ENCODE results near the gene SEC22C.

The SEC22C gene

DNA sequence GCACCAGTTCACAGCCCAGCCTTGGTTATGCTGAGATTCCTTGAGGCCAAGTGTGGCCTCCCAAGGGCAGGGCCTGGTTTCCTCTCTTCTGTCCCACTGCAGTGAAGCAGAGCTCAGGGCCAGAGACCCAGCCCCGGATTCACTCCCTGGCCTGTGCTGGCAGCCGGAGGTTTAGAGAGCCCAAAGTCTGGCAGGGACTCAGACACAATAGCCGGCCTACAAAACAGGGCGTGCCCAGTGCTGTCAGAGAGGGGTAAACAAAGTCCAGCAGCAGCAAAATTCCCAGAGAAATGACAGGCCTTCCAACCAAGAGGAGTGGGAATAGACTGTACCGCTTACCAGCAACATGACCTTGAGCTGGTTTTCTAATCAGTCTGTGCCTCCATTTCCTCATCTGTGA, 65.3 kb downstream of the SEC22C start:
- H3K9ac ChIP-seq (ENCODE audit: low read length): no peak overlapping the region
- TF ChIP-seq, protein P1, sequence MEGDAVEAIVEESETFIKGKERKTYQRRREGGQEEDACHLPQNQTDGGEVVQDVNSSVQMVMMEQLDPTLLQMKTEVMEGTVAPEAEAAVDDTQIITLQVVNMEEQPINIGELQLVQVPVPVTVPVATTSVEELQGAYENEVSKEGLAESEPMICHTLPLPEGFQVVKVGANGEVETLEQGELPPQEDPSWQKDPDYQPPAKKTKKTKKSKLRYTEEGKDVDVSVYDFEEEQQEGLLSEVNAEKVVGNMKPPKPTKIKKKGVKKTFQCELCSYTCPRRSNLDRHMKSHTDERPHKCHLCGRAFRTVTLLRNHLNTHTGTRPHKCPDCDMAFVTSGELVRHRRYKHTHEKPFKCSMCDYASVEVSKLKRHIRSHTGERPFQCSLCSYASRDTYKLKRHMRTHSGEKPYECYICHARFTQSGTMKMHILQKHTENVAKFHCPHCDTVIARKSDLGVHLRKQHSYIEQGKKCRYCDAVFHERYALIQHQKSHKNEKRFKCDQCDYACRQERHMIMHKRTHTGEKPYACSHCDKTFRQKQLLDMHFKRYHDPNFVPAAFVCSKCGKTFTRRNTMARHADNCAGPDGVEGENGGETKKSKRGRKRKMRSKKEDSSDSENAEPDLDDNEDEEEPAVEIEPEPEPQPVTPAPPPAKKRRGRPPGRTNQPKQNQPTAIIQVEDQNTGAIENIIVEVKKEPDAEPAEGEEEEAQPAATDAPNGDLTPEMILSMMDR (IDR thresholded peaks at IDR 0.05; ENCODE audit: low read depth, low read length): no peak
- no peak for TF ChIP-seq EZH2phosphoT487 (IDR thresholded peaks at IDR 0.05; ENCODE audit: low read depth)
- H3K27ac ChIP-seq (ENCODE audit: low read length): no peak overlapping the region
- H4K20me1 ChIP-seq (ENCODE audit: insufficient read depth, low read length): no peaks in the 10 kb centered on the region
- no peak overlapping the region for H3K4me3 ChIP-seq (ENCODE audit: low read length)
- H3K27me3 ChIP-seq (ENCODE audit: low read depth, low read length): no peaks in the 10 kb centered on the region
- H2AFZ ChIP-seq (ENCODE audit: low read depth, low read length): no peak overlapping the region
- no peak overlapping the region for H3K4me2 ChIP-seq (ENCODE audit: low read length)
- H3K9me3 ChIP-seq (ENCODE audit: insufficient read depth, low read length): no peaks in the 10 kb centered on the region
- H3K36me3 ChIP-seq (replicated peaks; ENCODE audit: low read depth, low read length): no peaks in the 10 kb centered on the region
- H3K79me2 ChIP-seq (ENCODE audit: low read length): no peaks in the 10 kb centered on the region
- H3K4me1 ChIP-seq (ENCODE audit: low read length): no peaks in the 10 kb centered on the region

DNA sequence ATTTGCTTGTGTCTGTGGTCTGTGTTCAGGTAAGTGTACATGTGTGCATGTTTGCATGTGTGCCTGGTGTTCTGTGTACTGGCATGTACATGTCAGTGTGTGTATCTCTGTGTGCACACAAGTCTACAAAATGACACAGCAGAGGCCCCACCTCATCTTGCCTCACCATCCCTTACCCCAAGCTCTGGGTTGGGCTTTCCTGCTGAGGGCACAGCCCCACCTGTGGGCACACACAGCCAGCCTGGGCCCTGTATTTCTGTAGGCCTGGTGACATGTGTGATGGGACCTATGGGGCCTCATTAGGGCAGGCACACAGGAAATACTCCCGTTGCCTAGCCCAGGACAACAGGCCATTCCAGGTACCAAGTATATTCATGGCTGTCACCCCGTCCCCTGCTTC, 65.8 kb downstream of the SEC22C start:
- no peak overlapping the region for H3K4me2 ChIP-seq (ENCODE audit: low read length)

DNA sequence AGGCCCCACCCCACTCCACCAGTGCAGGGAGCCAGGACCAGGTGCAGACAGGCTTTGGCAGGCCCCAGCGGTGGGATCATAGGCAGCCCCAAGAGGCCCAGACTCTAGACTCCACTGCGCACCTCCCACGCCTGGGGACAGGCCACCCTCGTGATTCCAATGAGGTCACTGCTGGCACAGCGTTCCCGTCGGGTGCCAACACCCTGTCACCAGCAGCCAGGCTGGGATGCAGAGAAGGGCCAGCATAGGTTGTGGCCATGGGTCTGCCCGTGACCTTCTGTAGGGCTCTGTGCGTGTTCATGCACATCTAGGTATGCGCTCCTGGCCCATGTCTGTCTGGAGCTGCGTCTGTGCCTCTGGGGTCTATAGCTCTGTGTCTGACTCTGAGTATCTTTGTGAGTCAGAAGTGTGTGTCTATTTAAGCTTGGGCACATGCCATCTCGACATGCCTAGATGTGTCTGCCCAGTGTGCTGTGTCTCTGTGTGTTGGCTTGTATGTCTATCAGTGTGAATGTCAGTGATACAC, 66.3 kb downstream of the SEC22C start:
- no peaks in the 10 kb centered on the region for H3K4me1 ChIP-seq (ENCODE audit: low read length)
- no peaks in the 10 kb centered on the region for H4K20me1 ChIP-seq (ENCODE audit: insufficient read depth, low read length)
- no peaks in the 10 kb centered on the region for H3K36me3 ChIP-seq (replicated peaks; ENCODE audit: low read depth, low read length)
- no peak overlapping the region for H3K4me3 ChIP-seq (ENCODE audit: low read length)
- no peaks in the 10 kb centered on the region for H3K79me2 ChIP-seq (ENCODE audit: low read length)
- no peaks in the 10 kb centered on the region for H3K27me3 ChIP-seq (ENCODE audit: low read depth, low read length)
- H3K9ac ChIP-seq (ENCODE audit: low read length): no peak overlapping the region
- TF ChIP-seq, protein P1 (IDR thresholded peaks at IDR 0.05; ENCODE audit: low read depth, low read length): no peak
- no peak for TF ChIP-seq EZH2phosphoT487 (IDR thresholded peaks at IDR 0.05; ENCODE audit: low read depth)
- no peak overlapping the region for H3K27ac ChIP-seq (ENCODE audit: low read length)
- no peaks in the 10 kb centered on the region for H3K9me3 ChIP-seq (ENCODE audit: insufficient read depth, low read length)
- no peak overlapping the region for H3K4me2 ChIP-seq (ENCODE audit: low read length)
- no peak overlapping the region for H2AFZ ChIP-seq (ENCODE audit: low read depth, low read length)

More for the DNA sequence above, 65.8 kb downstream of the SEC22C start:
- no peak for TF ChIP-seq EZH2phosphoT487 (IDR thresholded peaks at IDR 0.05; ENCODE audit: low read depth)
- TF ChIP-seq, protein P1 (IDR thresholded peaks at IDR 0.05; ENCODE audit: low read depth, low read length): no peak
- H3K9me3 ChIP-seq (ENCODE audit: insufficient read depth, low read length): no peaks in the 10 kb centered on the region
- no peaks in the 10 kb centered on the region for H3K27me3 ChIP-seq (ENCODE audit: low read depth, low read length)
- no peak overlapping the region for H3K9ac ChIP-seq (ENCODE audit: low read length)
- H2AFZ ChIP-seq (ENCODE audit: low read depth, low read length): no peak overlapping the region
- no peaks in the 10 kb centered on the region for H4K20me1 ChIP-seq (ENCODE audit: insufficient read depth, low read length)
- H3K79me2 ChIP-seq (ENCODE audit: low read length): no peaks in the 10 kb centered on the region
- no peak overlapping the region for H3K27ac ChIP-seq (ENCODE audit: low read length)
- no peak overlapping the region for H3K4me3 ChIP-seq (ENCODE audit: low read length)
- H3K36me3 ChIP-seq (replicated peaks; ENCODE audit: low read depth, low read length): no peaks in the 10 kb centered on the region
- no peaks in the 10 kb centered on the region for H3K4me1 ChIP-seq (ENCODE audit: low read length)

DNA sequence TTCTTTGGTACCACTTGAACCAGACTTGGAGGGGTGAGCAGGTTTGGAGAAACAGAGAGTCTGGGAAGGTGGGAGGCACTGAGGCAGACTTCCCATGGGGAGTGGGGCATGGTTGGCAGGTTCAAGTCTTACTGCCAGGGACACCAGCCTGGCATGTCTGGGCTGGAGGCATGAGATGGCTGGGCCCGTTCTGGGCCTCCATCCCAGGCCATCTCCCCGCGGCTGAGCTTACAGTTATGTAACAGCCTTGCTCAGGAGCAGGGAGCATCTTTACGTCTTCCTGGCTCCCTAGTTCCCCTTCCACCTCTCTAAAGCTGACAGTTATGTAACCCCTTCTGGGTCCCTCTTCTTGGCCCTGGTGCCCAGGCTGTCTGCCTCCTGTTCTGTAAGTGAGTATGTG, 66.9 kb downstream of the SEC22C start:
- H3K9ac ChIP-seq (ENCODE audit: low read length): no peak overlapping the region
- no peak overlapping the region for H2AFZ ChIP-seq (ENCODE audit: low read depth, low read length)
- H3K4me3 ChIP-seq (ENCODE audit: low read length): no peak overlapping the region
- no peaks in the 10 kb centered on the region for H4K20me1 ChIP-seq (ENCODE audit: insufficient read depth, low read length)
- H3K79me2 ChIP-seq (ENCODE audit: low read length): no peaks in the 10 kb centered on the region
- no peaks in the 10 kb centered on the region for H3K4me1 ChIP-seq (ENCODE audit: low read length)
- TF ChIP-seq, protein P1 (IDR thresholded peaks at IDR 0.05; ENCODE audit: low read depth, low read length): no peak
- H3K9me3 ChIP-seq (ENCODE audit: insufficient read depth, low read length): no peaks in the 10 kb centered on the region
- H3K27me3 ChIP-seq (ENCODE audit: low read depth, low read length): peaks cover 4% of the 10 kb centered on the region; the same call in 1 of the 2 replicates
- H3K36me3 ChIP-seq (replicated peaks; ENCODE audit: low read depth, low read length): no peaks in the 10 kb centered on the region
- no peak overlapping the region for H3K4me2 ChIP-seq (ENCODE audit: low read length)
- no peak overlapping the region for H3K27ac ChIP-seq (ENCODE audit: low read length)
